K562 (cell line): ENCODE measurements around the gene PARD6B. TPM values are rescaled to one million over a fixed set of nuclear protein-coding genes. Genes with fewer than 3 reads are reported as not detected.

Source experiments
- ARID1B ChIP-seq: fragments of 450-650 bp; IDR thresholded peaks from 2 replicates; pipeline ENCODE4 v1.6.1; 2016; ENCODE audit warnings: antibody characterized with exemption, mild to moderate bottlenecking, inconsistent platforms
- ATF6 ChIP-seq: sonication (generic); formaldehyde crosslinking; IDR thresholded peaks from 2 replicates; pipeline ENCODE4 v1.4.0; 2020; ENCODE audit warnings: mild to moderate bottlenecking, missing genetic modification reagents
- CBFA2T3 ChIP-seq: fragments of 450-650 bp; IDR thresholded peaks from 2 replicates; pipeline ENCODE4 v1.6.1; 2017
- CTCF ChIP-seq, 3 experiments: IDR thresholded peaks in 2 of 3; conservative IDR thresholded peaks in 1 of 3; 2 replicates each; pipeline ENCODE4 v1.5.1; 2011 to 2012; ENCODE audit warnings: low read length in 3 of 3, mild to moderate bottlenecking in 3 of 3, control low read depth in 2 of 3, improper control_type of control experiment in 1 of 3, inconsistent platforms in 1 of 3, low read depth in 1 of 3, mixed read lengths in 1 of 3, moderate library complexity in 1 of 3; ENCODE audit not compliant: insufficient read depth in 2 of 3
- E2F1 ChIP-seq: sonication (generic); formaldehyde crosslinking; IDR thresholded peaks from 2 replicates; pipeline ENCODE4 v1.8.1; 2023; ENCODE audit warnings: mild to moderate bottlenecking, missing genetic modification reagents, moderate library complexity
- E2F6 ChIP-seq, 2 experiments: IDR thresholded peaks; 2 replicates each; pipeline ENCODE4 v1.6.1; 2011; ENCODE audit warnings: borderline replicate concordance in 1 of 2, control low read depth in 1 of 2, low read depth in 1 of 2, low read length in 1 of 2, mild to moderate bottlenecking in 1 of 2, mixed read lengths in 1 of 2, moderate library complexity in 1 of 2; ENCODE audit not compliant: insufficient read depth in 1 of 2, insufficient read length in 1 of 2, poor library complexity in 1 of 2, severe bottlenecking in 1 of 2; ENCODE audit errors: extremely low read depth in 1 of 2
- FUS ChIP-seq: fragments of 200-400 bp; formaldehyde crosslinking; optimal IDR thresholded peaks from 2 replicates; pipeline ENCODE3; 2017; ENCODE audit warnings: low read depth, low read length
- KLF10 ChIP-seq: fragments of 250-450 bp; sonication (Bioruptor Pico); IDR thresholded peaks from 2 replicates; pipeline ENCODE4 v1.6.1; 2021; ENCODE audit warnings: matching md5 sums
- NR0B1 ChIP-seq: fragments of 450-650 bp; IDR thresholded peaks from one replicate; pipeline ENCODE4 v1.6.1; 2018; ENCODE audit warnings: mild to moderate bottlenecking, moderate library complexity; ENCODE audit not compliant: partially characterized antibody
- POLR2AphosphoS2 ChIP-seq: IDR thresholded peaks from 2 replicates; pipeline ENCODE4 v1.6.1; 2012; ENCODE audit warnings: low read length, improper control_type of control experiment
- SMARCA4 ChIP-seq: fragments of 450-650 bp; IDR thresholded peaks from 2 replicates; pipeline ENCODE4 v1.6.1; 2016
- SRSF1 ChIP-seq: fragments of 200-400 bp; formaldehyde crosslinking; IDR thresholded peaks from 2 replicates; pipeline ENCODE4 v1.6.1; 2017; ENCODE audit warnings: mild to moderate bottlenecking, low read depth, low read length, moderate library complexity
- TCF3 ChIP-seq: sonication (generic); formaldehyde crosslinking; IDR thresholded peaks from 2 replicates; pipeline ENCODE4 v1.4.0; 2020; ENCODE audit warnings: mild to moderate bottlenecking, missing genetic modification reagents
- USF2 ChIP-seq: sonication (generic); formaldehyde crosslinking; IDR thresholded peaks from 2 replicates; pipeline ENCODE4 v1.5.0; 2020; ENCODE audit warnings: missing genetic modification reagents
- ZNF347 ChIP-seq: fragments of 450-650 bp; formaldehyde crosslinking; IDR thresholded peaks from 2 replicates; pipeline ENCODE4 v1.4.0; 2020; ENCODE audit warnings: low read depth, mild to moderate bottlenecking, moderate library complexity
- ZNF41 ChIP-seq: fragments of 250-450 bp; sonication (Bioruptor Pico); conservative IDR thresholded peaks from 2 replicates; pipeline ENCODE4 v1.4.0; 2020; ENCODE audit warnings: mild to moderate bottlenecking
- ZNF561 ChIP-seq: fragments of 450-650 bp; formaldehyde crosslinking; conservative IDR thresholded peaks from 2 replicates; pipeline ENCODE4 v1.4.0; 2020; ENCODE audit warnings: mild to moderate bottlenecking, moderate library complexity
- ZNF699 ChIP-seq: fragments of 250-450 bp; sonication (Bioruptor Pico); IDR thresholded peaks from 2 replicates; pipeline ENCODE4 v1.8.0; 2021; ENCODE audit warnings: mild to moderate bottlenecking, moderate library complexity; ENCODE audit not compliant: insufficient replicate concordance
- polyA plus RNA-seq, 8 experiments: library from polyadenylated mRNA; depleted of rRNA in 4 of 8; stranded (reverse) in 5 of 8; unstranded in 3 of 8; fragments of >200 nt; fragmentation: Nextera tagmentation in 2 of 8; fragmentation: Illumina TruSeq in 1 of 8; extraction: Ambion mirVana in 2 of 8; extraction: Trizol in 1 of 8; gene quantifications; 2 replicates each; pipeline versions ENCODE4 v1.2.1 to v1.2.3, GENCODE V29; 2011 to 2014; ENCODE audit warnings: inconsistent platforms in 1 of 8, missing spikeins in 1 of 8
- total RNA-seq, 7 experiments: library from RNA; depleted of rRNA in 6 of 7; stranded (reverse); fragments of >200 nt in 6 of 7; fragmentation: Illumina TruSeq in 2 of 7; extraction: Trizol in 2 of 7; gene quantifications; 2 replicates each; pipeline versions ENCODE4 v1.2.1 to v1.2.3, GENCODE V29; 2011 to 2021; ENCODE audit warnings: low replicate concordance in 1 of 7

The PARD6B gene
- total and polyA plus RNA-seq, 9 of the 15 experiments (the other 6 are each of a cell fraction or from before 2014, with no cell fraction given): 1.7 to 12.3 (median 5.5) TPM

GRCh38 chr20:50724851-50725723 is 6.3 kb upstream of the PARD6B start (continued):
- TF ChIP-seq ATF6 (CRISPR knock-in tag) (no peak), SMARCA4 (peak; percentile 89), USF2 (CRISPR knock-in tag) (no peak), E2F6 (IDR thresholded peaks at IDR 0.05; ENCODE audit: borderline replicate concordance in 1 of 2, extremely low read depth in 1 of 2, insufficient read depth in 1 of 2, insufficient read length in 1 of 2, low read depth in 1 of 2, low read length in 1 of 2, poor library complexity in 1 of 2, severe bottlenecking in 1 of 2) (no peak), POLR2AphosphoS2 (no peak), KLF10 (CRISPR knock-in tag) (no peak), ZNF347 (CRISPR knock-in tag) (no peak), ZNF561 (CRISPR knock-in tag) (no peak), FUS (no peak), CBFA2T3 (peak; percentile 62), ARID1B (peak; percentile 84), TCF3 (CRISPR knock-in tag) (no peak), ZNF41 (CRISPR knock-in tag) (no peak), CTCF (IDR thresholded peaks at IDR 0.05 in 2 of 3, conservative IDR thresholded peaks at IDR 0.05 in 1 of 3; ENCODE audit: insufficient read depth in 2 of 3, low read depth in 1 of 3, low read length in 3 of 3) (no peak; a peak in 1 of 6 replicates), ZNF699 (no peak), E2F1 (no peak), NR0B1 (no peak), SRSF1 (no peak)
